GM23248 (cell line): ENCODE measurements around the gene DPF1.

ENCODE experiments used
- EZH2 ChIP-seq: fragments of 200-600 bp; sonication (generic); IDR thresholded peaks from 2 replicates; pipeline ENCODE4 v1.6.1; 2018; ENCODE audit warnings: antibody characterized with exemption, mild to moderate bottlenecking; ENCODE audit not compliant: insufficient read depth, poor library complexity, severe bottlenecking
- EZH2phosphoT487 ChIP-seq: fragments of 200-600 bp; sonication (generic); IDR thresholded peaks from 2 replicates; pipeline ENCODE4 v1.6.1; 2018; ENCODE audit warnings: antibody characterized with exemption, moderate library complexity, mild to moderate bottlenecking, low read depth; ENCODE audit not compliant: insufficient read depth

DNA sequence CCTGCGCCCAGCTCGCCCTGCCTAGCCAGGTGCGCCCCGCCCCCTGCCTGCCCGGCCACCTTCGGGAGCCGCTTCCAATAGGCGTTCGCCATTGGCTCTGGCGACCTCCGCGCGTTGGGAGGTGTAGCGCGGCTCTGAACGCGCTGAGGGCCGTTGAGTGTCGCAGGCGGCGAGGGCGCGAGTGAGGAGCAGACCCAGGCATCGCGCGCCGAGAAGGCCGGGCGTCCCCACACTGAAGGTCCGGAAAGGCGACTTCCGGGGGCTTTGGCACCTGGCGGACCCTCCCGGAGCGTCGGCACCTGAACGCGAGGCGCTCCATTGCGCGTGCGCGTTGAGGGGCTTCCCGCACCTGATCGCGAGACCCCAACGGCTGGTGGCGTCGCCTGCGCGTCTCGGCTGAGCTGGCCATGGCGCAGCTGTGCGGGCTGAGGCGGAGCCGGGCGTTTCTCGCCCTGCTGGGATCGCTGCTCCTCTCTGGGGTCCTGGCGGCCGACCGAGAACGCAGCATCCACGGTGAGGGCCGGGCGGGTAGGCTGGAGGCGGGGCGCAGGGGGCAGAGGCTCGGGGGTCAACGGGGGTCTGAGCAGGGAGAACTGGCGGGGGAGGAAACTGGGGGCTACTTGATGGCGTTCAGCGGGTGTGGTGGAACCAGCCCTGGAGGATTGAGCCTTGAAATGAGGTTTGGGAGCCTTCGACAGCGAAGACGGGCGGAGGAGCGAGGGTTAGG is 40.6 kb upstream of the DPF1 start, which contains the start of gene SPINT2:
- TF ChIP-seq EZH2 = no peak
- no peak for TF ChIP-seq EZH2phosphoT487
